ENCODE data around the gene DPP10. TPM values are rescaled to one million over a fixed set of nuclear protein-coding genes. Genes with fewer than 3 reads are reported as not detected.

DPP10 gene
- total RNA-seq, 3 donors from 2014 or later: 0.29 to 0.33 (median 0.32) TPM

DNA sequence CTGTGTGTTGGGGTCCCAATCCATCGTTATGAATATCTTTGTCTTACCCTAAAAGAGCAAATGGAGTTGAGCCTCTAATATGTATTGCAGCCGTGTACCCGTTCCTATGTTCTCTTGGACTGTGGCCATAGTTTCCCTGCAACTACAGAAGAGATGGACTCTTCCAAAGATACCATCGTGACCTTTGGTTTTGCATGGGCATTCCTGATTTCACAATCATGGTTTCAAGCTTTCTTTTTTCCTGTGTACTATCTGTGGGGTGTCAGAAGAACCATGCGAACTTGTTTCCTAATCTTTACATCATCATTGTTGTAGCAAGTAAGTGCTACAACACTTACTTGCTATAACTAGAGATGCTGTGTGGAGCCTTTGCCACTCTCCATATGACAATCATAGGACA is 1295.7 kb downstream of the DPP10 start:
- intact Hi-C loops (cut with DNase I; ENCODE audit: low total_unique reads): no loop called here
- H3K4me1 ChIP-seq: no peaks in the 10 kb centered on the region
- DNase-seq (ENCODE audit: low spot score in 2 of 2): no peak

DNA sequence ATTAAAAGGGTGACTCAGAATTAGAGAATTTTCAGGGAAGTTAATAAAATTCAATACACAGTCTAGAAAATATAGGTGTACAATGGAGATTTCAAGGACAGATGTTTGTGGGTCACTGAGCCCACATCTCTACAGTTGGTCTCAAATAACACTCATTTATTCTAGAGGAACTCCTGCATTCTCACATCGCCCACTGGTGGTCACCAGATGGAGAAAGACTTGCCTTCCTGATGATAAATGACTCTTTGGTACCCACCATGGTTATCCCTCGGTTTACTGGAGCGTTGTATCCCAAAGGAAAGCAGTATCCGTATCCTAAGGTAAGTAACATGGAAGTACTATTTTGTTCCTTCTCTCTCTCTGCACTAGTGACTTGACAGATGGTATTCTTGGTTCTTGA is 1297.1 kb downstream of the DPP10 start:
- TF ChIP-seq POLR2A (IDR thresholded peaks at IDR 0.05) (no peak), POLR2AphosphoS5 (IDR thresholded peaks at IDR 0.05) (no peak)
- TF ChIP-seq, protein P1, sequence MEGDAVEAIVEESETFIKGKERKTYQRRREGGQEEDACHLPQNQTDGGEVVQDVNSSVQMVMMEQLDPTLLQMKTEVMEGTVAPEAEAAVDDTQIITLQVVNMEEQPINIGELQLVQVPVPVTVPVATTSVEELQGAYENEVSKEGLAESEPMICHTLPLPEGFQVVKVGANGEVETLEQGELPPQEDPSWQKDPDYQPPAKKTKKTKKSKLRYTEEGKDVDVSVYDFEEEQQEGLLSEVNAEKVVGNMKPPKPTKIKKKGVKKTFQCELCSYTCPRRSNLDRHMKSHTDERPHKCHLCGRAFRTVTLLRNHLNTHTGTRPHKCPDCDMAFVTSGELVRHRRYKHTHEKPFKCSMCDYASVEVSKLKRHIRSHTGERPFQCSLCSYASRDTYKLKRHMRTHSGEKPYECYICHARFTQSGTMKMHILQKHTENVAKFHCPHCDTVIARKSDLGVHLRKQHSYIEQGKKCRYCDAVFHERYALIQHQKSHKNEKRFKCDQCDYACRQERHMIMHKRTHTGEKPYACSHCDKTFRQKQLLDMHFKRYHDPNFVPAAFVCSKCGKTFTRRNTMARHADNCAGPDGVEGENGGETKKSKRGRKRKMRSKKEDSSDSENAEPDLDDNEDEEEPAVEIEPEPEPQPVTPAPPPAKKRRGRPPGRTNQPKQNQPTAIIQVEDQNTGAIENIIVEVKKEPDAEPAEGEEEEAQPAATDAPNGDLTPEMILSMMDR (IDR thresholded peaks at IDR 0.05): no peak
- no peaks in the 10 kb centered on the region for H3K36me3 ChIP-seq
- intact Hi-C loops (cut with DNase I; ENCODE audit: low total_unique reads): no loop called here
- no peaks in the 10 kb centered on the region for H3K9me3 ChIP-seq
- no peak for DNase-seq (ENCODE audit: low spot score in 2 of 2)
- H3K4me3 ChIP-seq: no peak overlapping the region
- H3K27ac ChIP-seq: no peak overlapping the region
- H3K4me1 ChIP-seq: no peaks in the 10 kb centered on the region
- H3K27me3 ChIP-seq: no peaks in the 10 kb centered on the region

More for the DNA sequence above, 1295.7 kb downstream of the DPP10 start:
- Histone ChIP-seq H3K36me3 (no peaks in the 10 kb centered on the region), H3K9me3 (no peaks in the 10 kb centered on the region), H3K27ac (no peak overlapping the region), H3K4me3 (no peak overlapping the region), H3K27me3 (no peaks in the 10 kb centered on the region)
- no peak for TF ChIP-seq POLR2AphosphoS5 (IDR thresholded peaks at IDR 0.05)
- TF ChIP-seq, protein P1 (IDR thresholded peaks at IDR 0.05): no peak
- no peak for TF ChIP-seq POLR2A (IDR thresholded peaks at IDR 0.05)

DNA sequence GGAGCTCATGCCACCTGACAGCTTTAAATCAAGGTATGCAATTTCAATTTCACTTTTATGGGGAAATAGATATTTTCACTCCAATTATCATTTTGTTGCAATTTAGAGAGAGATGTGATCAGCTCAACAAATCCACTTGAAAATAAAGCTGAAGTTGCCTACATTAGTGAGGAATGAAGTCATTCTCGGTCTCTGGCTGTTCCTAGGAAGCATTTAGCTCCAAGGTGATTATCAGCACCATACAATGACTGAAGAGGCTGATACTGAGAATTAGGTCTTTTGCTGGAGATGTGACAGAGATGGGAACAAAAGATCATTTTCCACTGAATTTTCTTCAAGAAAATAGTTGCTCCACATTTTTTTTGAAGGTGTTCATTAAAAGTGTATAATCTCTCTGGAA is 1303.7 kb downstream of the DPP10 start:
- no peaks in the 10 kb centered on the region for H3K36me3 ChIP-seq
- H3K4me1 ChIP-seq: no peaks in the 10 kb centered on the region
- no peak overlapping the region for H3K4me3 ChIP-seq
- H3K27ac ChIP-seq: no peak overlapping the region
- no peaks in the 10 kb centered on the region for H3K27me3 ChIP-seq
- H3K9me3 ChIP-seq: no peaks in the 10 kb centered on the region
- intact Hi-C loops (cut with DNase I; ENCODE audit: low total_unique reads): no loop called here
- TF ChIP-seq, protein P1 (IDR thresholded peaks at IDR 0.05): no peak
- TF ChIP-seq POLR2A (IDR thresholded peaks at IDR 0.05) (no peak), POLR2AphosphoS5 (IDR thresholded peaks at IDR 0.05) (no peak)
- DNase-seq (ENCODE audit: low spot score in 2 of 2): no peak

DNA sequence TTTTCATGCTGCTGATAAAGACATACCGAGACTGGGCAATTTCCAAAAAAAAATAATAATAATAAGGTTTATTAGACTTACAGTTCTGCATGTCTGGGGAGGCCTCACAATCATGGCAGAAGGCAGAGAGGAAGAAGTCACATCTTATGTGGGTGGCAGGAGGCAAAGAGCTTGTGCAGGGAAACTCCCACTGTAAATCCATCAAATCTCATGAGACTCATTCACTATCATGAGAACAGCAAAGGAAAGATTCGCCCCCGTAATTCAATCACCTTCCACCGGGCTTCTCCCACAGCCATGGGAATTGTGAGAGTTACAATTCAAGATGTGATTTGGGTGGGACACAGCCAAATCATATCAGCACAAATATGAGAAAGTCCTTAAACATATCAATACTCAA is 1314.8 kb downstream of the DPP10 start:
- no peak overlapping the region for H3K27ac ChIP-seq
- H3K4me3 ChIP-seq: no peak overlapping the region
- intact Hi-C loops (cut with DNase I; ENCODE audit: low total_unique reads): no loop called here
- H3K36me3 ChIP-seq: no peaks in the 10 kb centered on the region
- H3K9me3 ChIP-seq: no peaks in the 10 kb centered on the region
- no peaks in the 10 kb centered on the region for H3K4me1 ChIP-seq
- TF ChIP-seq POLR2A (IDR thresholded peaks at IDR 0.05) (no peak), POLR2AphosphoS5 (IDR thresholded peaks at IDR 0.05) (no peak)
- TF ChIP-seq, protein P1 (IDR thresholded peaks at IDR 0.05): no peak
- DNase-seq (ENCODE audit: low spot score in 2 of 2): no peak
- H3K27me3 ChIP-seq: no peaks in the 10 kb centered on the region

DNA sequence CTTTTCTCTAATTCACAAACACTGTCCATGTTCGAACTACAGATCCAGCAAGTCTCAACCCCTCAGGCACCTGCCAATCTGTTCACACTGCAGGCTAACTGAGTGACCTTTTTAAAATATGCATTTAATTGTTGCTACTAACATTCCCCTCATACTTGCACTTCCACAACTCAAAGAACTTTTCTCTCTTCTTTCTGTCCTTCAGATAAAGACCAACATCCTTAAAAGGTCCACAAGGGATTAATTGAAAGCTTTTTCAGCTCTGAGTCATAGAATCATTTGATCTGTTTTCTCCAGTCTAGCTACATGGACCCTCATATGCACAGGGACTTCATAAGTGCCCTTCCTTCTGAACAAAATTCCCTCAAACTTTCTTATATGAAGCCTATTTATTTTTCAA is 1321.2 kb downstream of the DPP10 start:
- H3K27me3 ChIP-seq: no peaks in the 10 kb centered on the region
- no peak overlapping the region for H3K27ac ChIP-seq
- TF ChIP-seq POLR2AphosphoS5 (IDR thresholded peaks at IDR 0.05): no peak
- no peak for TF ChIP-seq POLR2A (IDR thresholded peaks at IDR 0.05)
- TF ChIP-seq, protein P1 (IDR thresholded peaks at IDR 0.05): no peak
- no peaks in the 10 kb centered on the region for H3K9me3 ChIP-seq
- H3K4me3 ChIP-seq: no peak overlapping the region
- H3K36me3 ChIP-seq: no peaks in the 10 kb centered on the region
- DNase-seq (ENCODE audit: low spot score in 2 of 2): no peak
- no peaks in the 10 kb centered on the region for H3K4me1 ChIP-seq
- intact Hi-C loops (cut with DNase I; ENCODE audit: low total_unique reads): no loop called here
